WTC11 (cell line): ENCODE measurements around the gene RPL21. TPM values are rescaled to one million over a fixed set of nuclear protein-coding genes. Genes with fewer than 3 reads are reported as not detected.

Experiments used
- ATAC-seq: fragments of 200-7000 bp; cut with Tn5 transposase; 2 replicates; pipeline ENCODE4 v1.10.0; 2021; ENCODE audit warnings: mild to moderate bottlenecking, moderate library complexity
- CTCF ChIA-PET: fragments of 300-600 bp; sonication (Branson Sonifier 250); formaldehyde crosslinking; loops from one replicate; lab custom pipeline; 2021; ENCODE audit warnings: antibody characterized with exemption; lab: Charles Lee
- POLR2A ChIA-PET: fragments of 350-600 bp; sonication (Branson Sonifier 250); formaldehyde crosslinking; loops from one replicate; lab custom pipeline; 2021; ENCODE audit warnings: antibody characterized with exemption; lab: Charles Lee
- DNase-seq: peaks from one replicate; pipeline ENCODE4 v3.0.0; 2021; ENCODE audit warnings: low spot score
- H3K27ac Mint-ChIP-seq: 2 replicates; pipeline ENCODE4 v1.8.0; 2021; ENCODE audit warnings: mixed read lengths
- H3K27me3 Mint-ChIP-seq: 2 replicates; pipeline ENCODE4 v1.8.0; 2021; ENCODE audit warnings: low read depth, mild to moderate bottlenecking, moderate library complexity, mixed read lengths
- H3K36me3 Mint-ChIP-seq: 2 replicates; pipeline ENCODE4 v1.8.0; 2021; ENCODE audit warnings: mixed read lengths
- H3K4me1 Mint-ChIP-seq: 2 replicates; pipeline ENCODE4 v1.8.0; 2022; ENCODE audit warnings: mixed read lengths
- H3K4me3 Mint-ChIP-seq: 2 replicates; pipeline ENCODE4 v1.8.0; 2021; ENCODE audit warnings: mild to moderate bottlenecking, moderate library complexity, mixed read lengths
- H3K9me3 Mint-ChIP-seq: 2 replicates; pipeline ENCODE4 v1.8.0; 2021; ENCODE audit warnings: mixed read lengths
- FOXK1 ChIP-seq: sonication (generic); formaldehyde crosslinking; IDR thresholded peaks from 2 replicates; pipeline ENCODE4 v1.8.0; 2022; ENCODE audit warnings: mild to moderate bottlenecking, moderate library complexity, missing genetic modification reagents
- PRRX2 ChIP-seq: fragments of 250-450 bp; sonication (Bioruptor Pico); IDR thresholded peaks from 2 replicates; pipeline ENCODE4 v1.8.0; 2021; ENCODE audit warnings: mild to moderate bottlenecking
- ZNF416 ChIP-seq: fragments of 250-450 bp; sonication (Bioruptor Pico); IDR thresholded peaks from 2 replicates; pipeline ENCODE4 v1.9.0; 2021; ENCODE audit warnings: mild to moderate bottlenecking, inconsistent platforms
- ZNF425 ChIP-seq: fragments of 250-450 bp; sonication (Bioruptor Pico); conservative IDR thresholded peaks from 2 replicates; pipeline ENCODE4 v1.9.0; 2021; ENCODE audit warnings: mild to moderate bottlenecking
- ZNF512 ChIP-seq: sonication (generic); formaldehyde crosslinking; IDR thresholded peaks from 2 replicates; pipeline ENCODE4 v1.8.1; 2022; ENCODE audit warnings: missing genetic modification reagents, borderline replicate concordance
- total RNA-seq: library from RNA; stranded (reverse); gene quantifications from 3 replicates; pipeline ENCODE4 v1.2.3, GENCODE V29; 2021
- TF ChIP-seq, protein P1 (sequence below): fragments of 200-600 bp; IDR thresholded peaks from 2 replicates; pipeline ENCODE4 v1.8.0; 2022; ENCODE audit warnings: antibody characterized with exemption
- TF ChIP-seq, protein P2 (sequence below): sonication (generic); formaldehyde crosslinking; IDR thresholded peaks from 2 replicates; pipeline ENCODE4 v1.8.1; 2022; ENCODE audit warnings: mild to moderate bottlenecking, missing genetic modification reagents, moderate library complexity, borderline replicate concordance
- TF ChIP-seq, protein P3 (sequence below): fragments of 250-450 bp; sonication (Bioruptor Pico); IDR thresholded peaks from 2 replicates; pipeline ENCODE4 v1.8.0; 2021; ENCODE audit warnings: mild to moderate bottlenecking
- TF ChIP-seq, protein P4 (sequence below): fragments of 250-450 bp; sonication (Bioruptor Pico); IDR thresholded peaks from 2 replicates; pipeline ENCODE4 v1.9.0; 2021; ENCODE audit warnings: mild to moderate bottlenecking, borderline replicate concordance

RPL21 gene
- total RNA-seq, 1 experiment from 2014 or later: 1,082 TPM

DNA sequence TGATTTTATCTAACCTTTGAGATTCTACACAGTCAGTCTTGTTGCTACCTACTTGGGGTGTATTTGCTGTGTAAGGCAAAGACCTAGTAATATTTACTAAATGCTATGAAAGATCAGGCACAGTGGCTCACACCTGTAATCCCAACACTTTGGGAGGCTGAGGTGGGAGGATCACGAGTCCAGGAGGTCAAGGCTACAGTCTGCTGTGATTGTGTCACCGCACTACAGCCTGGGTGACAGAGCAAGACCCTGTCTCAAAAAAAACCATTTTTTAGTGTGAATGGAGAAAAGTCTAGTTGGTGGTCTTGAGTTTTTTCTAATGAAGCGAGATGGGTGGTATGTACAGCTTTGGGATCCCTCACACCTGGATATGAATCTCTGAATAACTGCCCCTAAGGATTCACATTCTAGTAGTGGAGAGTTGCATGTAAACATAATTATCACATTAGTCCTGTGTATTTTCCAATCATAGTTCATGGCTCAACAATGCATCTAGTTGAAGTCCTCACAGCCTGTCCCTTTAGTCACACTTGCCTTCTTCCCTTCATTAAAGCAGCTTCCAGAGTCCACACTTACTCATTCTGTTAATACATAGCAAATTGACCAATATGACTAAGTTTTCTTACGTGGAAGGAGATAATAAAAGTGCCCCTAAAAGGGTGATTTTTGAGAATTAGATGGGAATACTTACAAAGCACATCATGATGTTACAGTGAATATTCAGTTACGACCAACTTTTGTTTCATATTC, 7.5 kb downstream of the RPL21 start:
- H3K27ac Mint-ChIP-seq: peak overlapping the region; percentile 75
- no peak overlapping the region for H3K4me3 Mint-ChIP-seq
- no peak for DNase-seq
- peaks cover 32% of the 10 kb centered on the region for H3K4me1 Mint-ChIP-seq
- CTCF ChIA-PET: interaction anchor here (1.1 to 1.4 kb wide), 2 partner anchors 12 to 103 kb away, joined by 3 to 5 read pairs; partner anchors contain the start of gene RASL11A
- ATAC-seq: peak; percentile 11
- peaks cover 48% of the 10 kb centered on the region for H3K36me3 Mint-ChIP-seq
- no peaks in the 10 kb centered on the region for H3K9me3 Mint-ChIP-seq
- TF ChIP-seq, protein P1, sequence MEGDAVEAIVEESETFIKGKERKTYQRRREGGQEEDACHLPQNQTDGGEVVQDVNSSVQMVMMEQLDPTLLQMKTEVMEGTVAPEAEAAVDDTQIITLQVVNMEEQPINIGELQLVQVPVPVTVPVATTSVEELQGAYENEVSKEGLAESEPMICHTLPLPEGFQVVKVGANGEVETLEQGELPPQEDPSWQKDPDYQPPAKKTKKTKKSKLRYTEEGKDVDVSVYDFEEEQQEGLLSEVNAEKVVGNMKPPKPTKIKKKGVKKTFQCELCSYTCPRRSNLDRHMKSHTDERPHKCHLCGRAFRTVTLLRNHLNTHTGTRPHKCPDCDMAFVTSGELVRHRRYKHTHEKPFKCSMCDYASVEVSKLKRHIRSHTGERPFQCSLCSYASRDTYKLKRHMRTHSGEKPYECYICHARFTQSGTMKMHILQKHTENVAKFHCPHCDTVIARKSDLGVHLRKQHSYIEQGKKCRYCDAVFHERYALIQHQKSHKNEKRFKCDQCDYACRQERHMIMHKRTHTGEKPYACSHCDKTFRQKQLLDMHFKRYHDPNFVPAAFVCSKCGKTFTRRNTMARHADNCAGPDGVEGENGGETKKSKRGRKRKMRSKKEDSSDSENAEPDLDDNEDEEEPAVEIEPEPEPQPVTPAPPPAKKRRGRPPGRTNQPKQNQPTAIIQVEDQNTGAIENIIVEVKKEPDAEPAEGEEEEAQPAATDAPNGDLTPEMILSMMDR: no peak
- TF ChIP-seq PRRX2 (CRISPR knock-in tag): peak; percentile 54; the same call in 1 of the 2 replicates
- TF ChIP-seq, protein P2, sequence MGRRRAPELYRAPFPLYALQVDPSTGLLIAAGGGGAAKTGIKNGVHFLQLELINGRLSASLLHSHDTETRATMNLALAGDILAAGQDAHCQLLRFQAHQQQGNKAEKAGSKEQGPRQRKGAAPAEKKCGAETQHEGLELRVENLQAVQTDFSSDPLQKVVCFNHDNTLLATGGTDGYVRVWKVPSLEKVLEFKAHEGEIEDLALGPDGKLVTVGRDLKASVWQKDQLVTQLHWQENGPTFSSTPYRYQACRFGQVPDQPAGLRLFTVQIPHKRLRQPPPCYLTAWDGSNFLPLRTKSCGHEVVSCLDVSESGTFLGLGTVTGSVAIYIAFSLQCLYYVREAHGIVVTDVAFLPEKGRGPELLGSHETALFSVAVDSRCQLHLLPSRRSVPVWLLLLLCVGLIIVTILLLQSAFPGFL (CRISPR knock-in tag): no peak
- TF ChIP-seq ZNF416: 0 out of 2 replicates have a peak, but pooled peaks have one; percentile 4
- TF ChIP-seq, protein P3, sequence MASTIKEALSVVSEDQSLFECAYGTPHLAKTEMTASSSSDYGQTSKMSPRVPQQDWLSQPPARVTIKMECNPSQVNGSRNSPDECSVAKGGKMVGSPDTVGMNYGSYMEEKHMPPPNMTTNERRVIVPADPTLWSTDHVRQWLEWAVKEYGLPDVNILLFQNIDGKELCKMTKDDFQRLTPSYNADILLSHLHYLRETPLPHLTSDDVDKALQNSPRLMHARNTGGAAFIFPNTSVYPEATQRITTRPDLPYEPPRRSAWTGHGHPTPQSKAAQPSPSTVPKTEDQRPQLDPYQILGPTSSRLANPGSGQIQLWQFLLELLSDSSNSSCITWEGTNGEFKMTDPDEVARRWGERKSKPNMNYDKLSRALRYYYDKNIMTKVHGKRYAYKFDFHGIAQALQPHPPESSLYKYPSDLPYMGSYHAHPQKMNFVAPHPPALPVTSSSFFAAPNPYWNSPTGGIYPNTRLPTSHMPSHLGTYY (CRISPR knock-in tag): 0 out of 2 replicates have a peak, but pooled peaks have one; percentile 81
- 0 out of 2 replicates have a peak, but pooled peaks have one; percentile 35 for TF ChIP-seq ZNF425
- no peaks in the 10 kb centered on the region for H3K27me3 Mint-ChIP-seq
- POLR2A ChIA-PET: interaction anchor here (1.7 kb wide), 1 partner anchor 12 kb away, joined by 5 read pairs; the partner anchor contains the start of gene RASL11A

DNA sequence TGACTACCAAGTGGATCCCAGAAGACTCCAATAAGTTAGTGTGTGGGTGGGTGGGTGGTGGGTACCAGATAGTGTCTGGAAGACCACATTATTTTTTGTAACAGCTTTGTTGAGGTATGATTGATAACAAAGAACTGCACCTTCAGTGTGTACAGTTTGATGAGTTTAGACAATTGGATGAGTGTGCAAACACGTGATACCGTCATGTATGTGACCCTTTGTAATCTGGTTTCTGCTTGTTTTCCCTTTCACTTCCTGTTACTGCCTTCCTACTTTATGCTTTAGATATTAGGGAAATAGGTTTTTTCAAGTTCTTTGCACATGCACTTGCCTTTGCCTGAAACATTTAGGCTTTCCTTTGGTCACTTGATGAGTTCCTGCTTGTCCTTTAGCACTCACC, 8.5 kb downstream of the RPL21 start:
- POLR2A ChIA-PET: interaction anchor here (1.7 kb wide), 1 partner anchor 11 kb away, joined by 5 read pairs; the partner anchor contains the start of gene RASL11A
- H3K9me3 Mint-ChIP-seq: no peaks in the 10 kb centered on the region
- DNase-seq: no peak
- peaks cover 27% of the 10 kb centered on the region for H3K4me1 Mint-ChIP-seq
- H3K27ac Mint-ChIP-seq: peak overlapping the region; percentile 84
- TF ChIP-seq, protein P4, sequence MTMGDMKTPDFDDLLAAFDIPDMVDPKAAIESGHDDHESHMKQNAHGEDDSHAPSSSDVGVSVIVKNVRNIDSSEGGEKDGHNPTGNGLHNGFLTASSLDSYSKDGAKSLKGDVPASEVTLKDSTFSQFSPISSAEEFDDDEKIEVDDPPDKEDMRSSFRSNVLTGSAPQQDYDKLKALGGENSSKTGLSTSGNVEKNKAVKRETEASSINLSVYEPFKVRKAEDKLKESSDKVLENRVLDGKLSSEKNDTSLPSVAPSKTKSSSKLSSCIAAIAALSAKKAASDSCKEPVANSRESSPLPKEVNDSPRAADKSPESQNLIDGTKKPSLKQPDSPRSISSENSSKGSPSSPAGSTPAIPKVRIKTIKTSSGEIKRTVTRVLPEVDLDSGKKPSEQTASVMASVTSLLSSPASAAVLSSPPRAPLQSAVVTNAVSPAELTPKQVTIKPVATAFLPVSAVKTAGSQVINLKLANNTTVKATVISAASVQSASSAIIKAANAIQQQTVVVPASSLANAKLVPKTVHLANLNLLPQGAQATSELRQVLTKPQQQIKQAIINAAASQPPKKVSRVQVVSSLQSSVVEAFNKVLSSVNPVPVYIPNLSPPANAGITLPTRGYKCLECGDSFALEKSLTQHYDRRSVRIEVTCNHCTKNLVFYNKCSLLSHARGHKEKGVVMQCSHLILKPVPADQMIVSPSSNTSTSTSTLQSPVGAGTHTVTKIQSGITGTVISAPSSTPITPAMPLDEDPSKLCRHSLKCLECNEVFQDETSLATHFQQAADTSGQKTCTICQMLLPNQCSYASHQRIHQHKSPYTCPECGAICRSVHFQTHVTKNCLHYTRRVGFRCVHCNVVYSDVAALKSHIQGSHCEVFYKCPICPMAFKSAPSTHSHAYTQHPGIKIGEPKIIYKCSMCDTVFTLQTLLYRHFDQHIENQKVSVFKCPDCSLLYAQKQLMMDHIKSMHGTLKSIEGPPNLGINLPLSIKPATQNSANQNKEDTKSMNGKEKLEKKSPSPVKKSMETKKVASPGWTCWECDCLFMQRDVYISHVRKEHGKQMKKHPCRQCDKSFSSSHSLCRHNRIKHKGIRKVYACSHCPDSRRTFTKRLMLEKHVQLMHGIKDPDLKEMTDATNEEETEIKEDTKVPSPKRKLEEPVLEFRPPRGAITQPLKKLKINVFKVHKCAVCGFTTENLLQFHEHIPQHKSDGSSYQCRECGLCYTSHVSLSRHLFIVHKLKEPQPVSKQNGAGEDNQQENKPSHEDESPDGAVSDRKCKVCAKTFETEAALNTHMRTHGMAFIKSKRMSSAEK: no peak
- TF ChIP-seq ZNF512 (CRISPR knock-in tag): no peak
- TF ChIP-seq FOXK1 (CRISPR knock-in tag): no peak
- CTCF ChIA-PET: interaction anchor here (1.1 to 1.4 kb wide), 2 partner anchors 11 to 102 kb away, joined by 3 to 5 read pairs; partner anchors contain the start of gene RASL11A
- peaks cover 38% of the 10 kb centered on the region for H3K36me3 Mint-ChIP-seq
- no peak for ATAC-seq
- no peak overlapping the region for H3K4me3 Mint-ChIP-seq
- H3K27me3 Mint-ChIP-seq: no peaks in the 10 kb centered on the region
